Coronary artery (tissue), 2 donors: Measurements from ENCODE around the gene FAIM2.

Source experiments
- DNase-seq: peaks from one replicate; pipeline ENCODE4 v3.0.0-alpha.2; 2017; ENCODE audit warnings: low spot score
- H3K27ac ChIP-seq, 2 donors: fragments of 200-600 bp; sonication (generic); one replicate each; pipeline ENCODE4 v1.5.1; 2016 to 2019
- H3K4me3 ChIP-seq: fragments of 200-600 bp; sonication (generic); 2 replicates; pipeline ENCODE4 v1.5.1; 2016; ENCODE audit warnings: mild to moderate bottlenecking, moderate library complexity
- TF ChIP-seq, protein P1 (sequence below): fragments of 200-600 bp; sonication (generic); IDR thresholded peaks from one replicate; pipeline ENCODE4 v1.5.1; 2019; ENCODE audit warnings: antibody characterized with exemption

FAIM2 gene

DNA sequence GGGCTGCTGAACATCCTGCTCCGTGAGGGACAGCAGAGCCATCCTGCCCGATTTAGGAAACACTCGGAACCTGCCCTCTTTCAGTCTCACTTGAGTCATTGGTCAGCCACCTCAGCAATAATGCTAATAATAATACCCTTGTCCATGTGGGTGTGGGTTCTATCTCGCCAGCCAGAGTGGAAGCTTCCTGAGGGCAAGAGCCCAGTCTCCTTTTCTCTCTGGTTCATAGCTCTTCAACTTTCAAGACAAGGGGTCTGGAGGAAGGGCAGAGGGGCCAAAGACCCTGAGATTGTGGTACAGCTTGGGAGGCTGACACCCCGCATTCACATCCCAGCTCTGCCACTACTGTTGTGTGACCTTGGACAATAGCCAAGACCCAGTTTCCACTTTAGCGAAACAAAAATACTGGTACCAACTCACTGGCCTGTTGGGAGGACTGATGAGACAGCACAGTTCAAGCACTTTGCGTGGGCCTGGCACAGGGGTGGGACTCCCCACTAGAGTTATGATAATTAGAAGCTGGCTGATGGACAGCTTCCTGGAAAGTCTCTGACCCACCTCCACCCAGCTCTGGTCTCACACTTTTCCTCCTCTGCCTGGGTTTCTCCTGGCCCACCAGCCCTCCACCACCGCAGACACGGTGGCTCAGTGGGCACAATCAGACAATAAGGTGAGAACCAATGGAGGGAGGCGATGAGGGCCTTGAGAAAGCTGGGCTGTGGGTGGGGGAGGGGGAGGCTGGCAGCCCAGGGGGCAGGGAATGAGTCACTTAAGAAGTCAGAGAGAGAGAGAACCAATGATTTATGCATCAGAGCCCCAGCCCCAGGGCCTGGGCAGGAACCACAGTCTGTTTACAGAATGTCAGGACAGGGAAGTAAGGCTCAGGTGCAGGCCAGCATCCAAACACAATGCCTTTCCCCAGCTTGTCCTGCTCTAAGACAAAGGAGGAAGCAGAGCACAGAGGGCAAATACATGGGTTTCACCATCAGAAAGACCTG lies 9.6 kb downstream of the FAIM2 start:
- Histone ChIP-seq H3K4me3 (no peak overlapping the region), H3K27ac (no peak overlapping the region)
- no peak for DNase-seq
- TF ChIP-seq, protein P1, sequence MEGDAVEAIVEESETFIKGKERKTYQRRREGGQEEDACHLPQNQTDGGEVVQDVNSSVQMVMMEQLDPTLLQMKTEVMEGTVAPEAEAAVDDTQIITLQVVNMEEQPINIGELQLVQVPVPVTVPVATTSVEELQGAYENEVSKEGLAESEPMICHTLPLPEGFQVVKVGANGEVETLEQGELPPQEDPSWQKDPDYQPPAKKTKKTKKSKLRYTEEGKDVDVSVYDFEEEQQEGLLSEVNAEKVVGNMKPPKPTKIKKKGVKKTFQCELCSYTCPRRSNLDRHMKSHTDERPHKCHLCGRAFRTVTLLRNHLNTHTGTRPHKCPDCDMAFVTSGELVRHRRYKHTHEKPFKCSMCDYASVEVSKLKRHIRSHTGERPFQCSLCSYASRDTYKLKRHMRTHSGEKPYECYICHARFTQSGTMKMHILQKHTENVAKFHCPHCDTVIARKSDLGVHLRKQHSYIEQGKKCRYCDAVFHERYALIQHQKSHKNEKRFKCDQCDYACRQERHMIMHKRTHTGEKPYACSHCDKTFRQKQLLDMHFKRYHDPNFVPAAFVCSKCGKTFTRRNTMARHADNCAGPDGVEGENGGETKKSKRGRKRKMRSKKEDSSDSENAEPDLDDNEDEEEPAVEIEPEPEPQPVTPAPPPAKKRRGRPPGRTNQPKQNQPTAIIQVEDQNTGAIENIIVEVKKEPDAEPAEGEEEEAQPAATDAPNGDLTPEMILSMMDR: no peak

DNA sequence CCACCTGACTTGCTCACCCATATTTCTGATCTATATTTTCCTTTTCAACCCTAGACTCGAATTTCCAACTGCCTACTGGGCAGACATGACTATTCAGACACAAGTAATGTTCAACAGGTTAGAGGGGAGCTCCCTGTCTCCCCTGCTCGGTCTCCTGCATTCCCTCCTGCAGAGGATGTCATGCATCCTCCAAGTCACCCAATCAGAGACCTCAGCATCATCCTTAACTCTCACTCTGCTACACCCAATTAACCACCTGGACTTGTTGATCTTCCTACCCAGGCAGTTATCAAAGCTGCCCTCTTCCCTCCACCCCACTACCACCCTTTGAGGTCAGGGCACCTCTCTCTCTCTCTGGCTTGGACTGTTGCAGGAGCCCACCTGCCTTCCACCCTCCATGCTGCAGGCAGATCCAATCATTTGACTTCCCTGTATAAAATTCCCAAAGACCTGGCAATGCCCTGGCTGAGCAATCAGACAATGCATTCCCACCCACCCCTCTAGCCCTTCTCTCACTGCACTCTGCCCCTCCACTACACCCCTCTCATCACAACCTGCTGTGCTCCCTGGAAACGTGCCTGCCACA lies 10.9 kb downstream of the FAIM2 start:
- TF ChIP-seq, protein P1: no peak

DNA sequence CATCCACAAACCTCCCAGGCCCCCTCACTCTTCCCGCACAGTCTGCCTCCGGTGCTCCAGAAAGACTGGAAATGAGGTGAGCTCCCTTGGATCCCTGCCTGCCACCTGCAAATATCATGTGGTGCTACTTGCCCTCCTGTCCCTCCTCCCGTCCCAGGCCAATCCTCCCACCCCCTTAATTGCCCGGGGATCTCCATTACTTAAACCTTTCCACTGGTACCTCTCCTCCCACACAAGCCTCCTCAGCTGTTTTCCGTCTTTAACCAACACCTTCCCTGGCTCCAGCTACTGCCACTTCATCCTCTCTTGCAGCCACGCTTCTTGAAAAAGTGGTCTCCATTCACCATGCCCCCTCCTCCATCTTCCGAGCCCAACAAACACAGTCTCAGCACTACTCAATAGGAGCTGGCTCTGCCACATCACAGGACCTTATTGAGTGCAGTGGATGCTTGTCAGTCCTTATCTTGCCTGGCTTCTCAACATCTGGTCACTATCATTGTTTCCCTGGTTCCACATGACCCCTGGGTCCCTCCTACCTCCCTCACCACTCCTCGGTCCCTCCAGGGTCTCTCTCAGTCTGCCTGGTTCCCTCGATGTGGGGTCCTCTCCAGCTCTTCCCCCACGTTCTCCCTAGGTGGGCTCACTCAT lies 11.5 kb downstream of the FAIM2 start:
- Histone ChIP-seq H3K4me3 (no peak overlapping the region), H3K27ac (no peak overlapping the region)
- no peak for DNase-seq
- TF ChIP-seq, protein P1: no peak

More for the DNA sequence above, 10.9 kb downstream of the FAIM2 start:
- H3K4me3 ChIP-seq: no peak overlapping the region
- no peak for DNase-seq
- no peak overlapping the region for H3K27ac ChIP-seq

DNA sequence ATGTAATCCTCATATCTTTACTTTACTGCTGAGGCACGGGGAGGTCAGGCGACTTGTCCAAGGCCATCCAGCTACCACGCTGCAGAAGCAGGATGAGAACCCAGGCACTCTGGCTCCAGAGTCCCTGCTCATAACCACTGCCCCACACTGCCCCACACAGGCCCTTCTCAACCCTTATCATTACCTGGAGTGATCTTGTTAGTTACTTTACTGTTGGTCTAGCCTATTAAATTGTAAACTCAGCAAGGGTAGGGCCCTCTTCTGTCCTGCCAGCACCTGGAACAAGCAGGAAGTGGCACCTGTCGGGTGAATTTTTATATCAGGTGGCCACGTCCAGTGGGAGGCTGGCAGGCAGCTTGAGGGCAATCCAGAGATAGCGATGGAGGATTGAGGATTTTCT lies 12.2 kb downstream of the FAIM2 start:
- no peak for DNase-seq
- TF ChIP-seq, protein P1: no peak
- Histone ChIP-seq H3K4me3 (no peak overlapping the region), H3K27ac (no peak overlapping the region)

DNA sequence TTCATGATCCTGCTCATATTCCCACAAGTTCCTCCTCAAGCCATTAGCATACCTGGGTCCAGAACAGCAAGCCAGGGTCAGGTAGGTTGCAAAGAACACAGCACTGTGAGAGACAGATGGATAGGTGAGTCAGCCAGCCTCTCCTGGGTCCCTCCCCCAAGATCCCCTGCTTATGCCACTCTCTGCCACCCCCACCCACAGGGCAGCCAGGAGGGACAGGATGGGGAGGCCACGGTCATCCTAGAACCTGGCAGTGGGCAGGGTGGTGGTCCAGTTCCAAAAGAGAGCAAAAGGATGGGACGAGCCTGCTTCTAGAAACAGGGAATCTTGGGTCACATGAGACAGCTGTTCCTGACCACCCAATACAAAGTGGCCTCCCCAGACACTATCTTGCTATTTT lies 12.7 kb downstream of the FAIM2 start:
- TF ChIP-seq, protein P1: no peak
- Histone ChIP-seq H3K4me3 (no peak overlapping the region), H3K27ac (no peak overlapping the region)
- DNase-seq: no peak

DNA sequence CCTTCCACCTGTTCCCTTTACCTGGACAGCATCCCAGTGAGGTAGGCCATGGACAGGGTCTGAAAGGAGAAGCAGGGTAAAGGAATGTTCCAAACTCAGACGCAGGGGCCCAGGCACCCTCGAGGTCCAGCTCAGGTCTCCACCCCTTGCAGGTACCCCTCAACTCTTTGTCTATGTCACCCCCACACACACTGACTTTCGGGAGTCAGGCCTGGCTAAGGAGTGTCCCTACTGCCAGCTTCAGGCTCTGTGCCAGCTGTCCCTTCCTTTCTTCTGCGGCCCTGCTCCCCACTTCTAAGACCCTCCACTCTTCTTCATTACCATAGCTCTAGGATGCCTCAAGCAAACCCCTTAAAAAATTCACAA lies 13.6 kb downstream of the FAIM2 start:
- Histone ChIP-seq H3K27ac (no peak overlapping the region), H3K4me3 (no peak overlapping the region)
- no peak for DNase-seq
- TF ChIP-seq, protein P1: no peak
